ENCODE results near the gene CALHM6. TPM values are rescaled to one million over a fixed set of nuclear protein-coding genes. Genes with fewer than 3 reads are reported as not detected.

CALHM6 gene
- total RNA-seq, 1 donor from 2014 or later, result 0.20 TPM

DNA sequence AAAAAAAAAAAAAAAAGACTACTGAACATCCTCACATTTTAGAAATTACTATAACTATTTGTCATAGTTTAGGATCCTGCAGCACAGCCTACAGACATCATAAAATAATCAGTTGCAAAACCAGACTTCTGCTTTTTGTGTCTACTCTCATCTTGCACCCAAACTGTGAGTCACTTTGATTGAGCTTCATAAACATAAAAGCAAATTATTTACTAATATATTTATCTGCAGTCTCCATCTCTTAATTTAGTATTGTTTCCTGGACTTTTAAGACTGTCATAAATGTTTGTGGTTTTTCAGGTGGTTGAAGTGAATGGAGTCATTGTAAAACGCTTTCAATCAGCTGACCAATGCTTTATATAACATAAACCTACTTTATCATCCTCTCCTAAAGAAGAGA is 14.8 kb upstream of the CALHM6 start:
- ATAC-seq, result no peak

DNA sequence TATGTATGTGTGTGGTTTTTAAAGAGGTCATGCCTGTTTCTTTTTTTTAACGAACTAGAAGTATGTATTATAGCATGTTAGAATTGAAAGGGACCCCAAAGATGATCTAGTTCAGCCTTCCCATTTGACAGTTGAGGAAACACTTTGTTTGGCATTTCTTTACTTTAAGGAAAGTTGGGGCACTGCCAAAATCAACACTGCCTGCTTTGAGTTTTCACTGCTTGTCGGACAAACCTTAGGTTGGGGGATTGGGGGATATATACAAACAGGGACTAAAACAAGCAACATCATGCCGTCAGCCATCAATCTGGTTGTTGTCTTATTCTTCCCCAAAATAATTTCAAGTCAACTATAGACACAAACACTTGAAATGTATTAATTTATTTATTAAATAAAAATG is 14.1 kb upstream of the CALHM6 start:
- ATAC-seq, result no peak

DNA sequence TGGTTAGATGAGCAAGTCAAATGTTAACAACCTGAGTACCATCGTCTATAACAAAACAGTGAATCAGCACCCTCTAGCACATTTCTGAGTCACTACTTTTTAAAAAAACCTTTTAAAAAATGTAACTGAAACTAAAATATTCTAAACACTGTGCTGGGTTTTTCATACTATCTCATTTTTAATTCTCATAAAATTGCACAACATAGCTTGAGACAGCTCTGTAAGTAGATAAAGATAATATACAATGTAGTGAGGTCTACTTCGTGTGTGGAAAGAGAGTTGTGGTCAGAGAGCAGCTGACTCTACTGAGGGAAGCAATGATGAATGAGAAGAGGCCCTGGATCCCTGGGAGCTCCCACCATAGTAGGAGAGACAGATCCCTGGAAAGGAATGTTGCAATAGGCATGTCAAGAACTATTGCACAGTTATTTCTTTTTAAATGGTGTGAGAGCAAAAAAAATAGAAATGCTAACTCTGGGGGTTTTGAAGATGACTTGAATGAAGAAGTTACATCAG is 13.6 kb upstream of the CALHM6 start:
- ATAC-seq, result no peak

DNA sequence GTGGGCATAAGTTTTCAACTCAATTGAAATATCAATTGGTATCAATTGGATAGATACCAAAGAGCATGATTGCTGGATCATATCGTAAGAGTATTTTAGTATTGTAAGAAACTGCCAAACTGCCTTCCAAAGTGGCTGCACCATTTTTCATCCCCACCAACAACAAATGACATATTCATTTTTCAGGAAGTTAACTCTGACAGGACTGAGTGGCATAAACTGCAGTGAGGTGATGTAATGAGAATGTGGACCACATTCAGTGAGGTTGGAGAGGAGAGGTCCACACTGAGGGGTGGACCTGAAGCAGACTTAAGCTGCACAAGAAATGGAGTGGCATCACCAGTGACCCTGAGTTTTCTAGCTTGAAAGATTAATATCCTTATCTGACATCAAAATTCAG is 11.6 kb upstream of the CALHM6 start:
- ATAC-seq, result no peak

DNA sequence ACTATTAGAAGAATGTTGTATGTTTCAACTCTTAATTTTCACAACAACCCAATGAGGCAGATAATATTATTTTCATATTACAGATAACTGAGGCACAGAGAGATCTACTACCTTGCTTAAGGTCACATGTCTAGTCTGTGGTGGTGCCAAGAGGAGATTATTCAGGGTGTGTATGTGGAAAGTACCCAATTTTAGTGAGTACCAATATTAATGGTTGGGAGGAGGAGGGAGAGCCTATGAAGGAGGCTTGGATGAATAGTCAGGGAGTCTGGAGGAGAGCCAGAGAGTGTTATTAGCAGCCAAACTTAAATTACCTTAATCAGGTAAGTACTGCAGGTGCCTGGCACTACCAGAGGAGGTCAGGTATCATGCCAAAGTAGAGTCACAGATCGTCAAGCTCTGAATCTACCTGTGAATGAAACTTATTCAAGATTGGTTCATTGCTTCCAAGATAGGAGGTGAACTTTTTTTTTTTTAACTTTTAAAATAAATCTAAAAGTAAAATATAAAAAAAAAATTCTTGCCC is 10.9 kb upstream of the CALHM6 start:
- peak; percentile 71 for ATAC-seq

DNA sequence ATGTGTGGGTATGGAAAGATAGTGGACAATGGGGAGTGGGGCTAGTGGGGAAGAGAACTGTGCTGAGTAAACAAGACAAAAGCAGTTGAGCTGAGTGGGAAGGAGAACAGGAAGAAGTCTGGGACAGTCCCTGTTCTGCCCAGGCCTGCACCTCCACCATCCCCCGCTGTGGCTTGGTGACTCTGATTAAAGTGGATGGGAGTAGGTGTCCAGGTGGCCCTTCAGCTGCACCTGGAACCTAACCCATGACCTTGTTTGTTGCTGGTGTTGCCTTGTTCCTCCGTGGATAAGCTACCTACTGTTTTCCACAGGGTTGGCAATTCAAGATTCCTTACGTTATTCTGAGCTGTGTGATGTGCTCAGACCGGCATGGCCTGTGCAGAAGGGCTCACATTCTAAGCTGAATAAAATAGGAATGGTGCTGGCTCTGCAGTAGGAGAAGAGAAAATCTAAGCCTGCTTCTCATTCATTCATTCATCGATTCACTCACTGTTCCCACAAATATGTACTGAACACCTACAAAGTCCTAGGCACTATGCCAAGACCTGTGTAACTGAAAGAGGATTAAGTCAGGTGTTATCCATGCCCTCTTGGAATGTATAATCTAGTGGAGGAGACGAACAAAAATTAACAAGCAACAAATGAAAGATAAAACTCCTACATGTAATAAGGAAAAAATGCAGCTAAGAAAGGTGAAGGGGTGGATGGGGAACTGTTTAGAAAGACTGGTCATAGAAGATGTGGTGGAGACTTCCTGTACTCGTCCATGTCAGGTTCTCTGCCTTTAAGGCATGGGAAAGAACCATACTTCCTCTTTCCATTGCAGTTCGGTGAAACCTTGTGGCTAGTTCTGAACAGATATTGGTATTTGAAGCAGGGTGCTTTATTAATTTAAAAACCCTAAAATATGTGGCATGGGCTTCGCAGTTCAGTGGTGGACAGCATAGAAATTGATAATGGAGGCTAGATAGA is 10.1 kb upstream of the CALHM6 start:
- peak; percentile 81 for ATAC-seq

DNA sequence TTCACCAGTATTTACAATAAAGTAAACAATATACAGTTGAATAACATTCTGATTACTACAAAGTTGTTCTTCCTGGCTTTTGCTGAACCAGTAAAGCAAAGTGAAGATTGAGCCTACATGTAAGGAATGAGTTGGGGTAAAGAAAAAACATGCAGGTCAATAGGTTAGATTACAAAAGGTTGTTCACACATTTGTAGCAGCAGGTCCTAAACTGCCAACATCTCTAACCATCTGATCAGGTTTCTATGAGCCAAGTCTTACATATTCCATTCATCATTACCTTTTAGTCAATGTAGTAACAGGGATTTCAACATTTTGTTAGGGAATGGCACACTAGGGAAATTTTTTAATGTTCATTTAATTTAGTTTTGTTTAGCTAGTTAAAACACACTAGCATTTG is 9.3 kb upstream of the CALHM6 start:
- no peak for ATAC-seq

DNA sequence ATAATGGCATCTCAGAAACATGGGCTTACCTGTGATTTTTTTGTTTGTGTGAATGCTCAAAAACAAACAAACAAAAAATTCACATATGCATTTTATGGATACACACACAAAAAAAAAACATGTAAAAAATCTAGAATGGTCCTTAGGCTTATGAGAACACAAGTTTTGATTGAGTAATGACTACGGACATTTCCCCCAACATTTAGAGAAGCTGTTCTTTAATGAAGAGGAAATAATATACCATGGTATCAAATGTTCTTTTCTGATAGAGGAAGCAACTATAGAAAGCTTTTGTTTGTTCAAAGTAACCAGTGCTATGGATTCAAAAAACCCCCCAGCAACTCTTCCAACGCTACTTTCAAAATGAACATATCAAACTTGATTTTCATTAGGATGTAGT is 8.6 kb upstream of the CALHM6 start:
- no peak for ATAC-seq

DNA sequence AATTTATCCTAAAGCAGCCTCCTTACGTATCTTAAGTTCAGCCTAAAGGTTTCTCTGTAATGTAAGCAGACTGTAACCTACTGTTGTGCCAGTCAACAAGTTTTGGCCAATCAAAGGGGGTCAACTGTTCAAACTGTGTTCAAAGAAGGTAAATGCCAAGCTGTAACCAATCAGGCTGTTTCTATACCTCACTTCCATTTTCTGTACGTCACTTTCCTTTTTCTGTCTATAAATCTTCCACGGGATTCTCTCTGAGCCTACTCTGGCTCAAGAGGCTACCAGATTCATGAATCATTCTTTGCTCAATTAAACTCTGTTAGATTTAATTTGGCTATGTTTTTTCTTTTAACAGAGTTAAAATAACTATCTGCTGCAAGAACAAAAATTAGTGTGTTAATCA is 5.1 kb upstream of the CALHM6 start:
- ATAC-seq, result no peak

DNA sequence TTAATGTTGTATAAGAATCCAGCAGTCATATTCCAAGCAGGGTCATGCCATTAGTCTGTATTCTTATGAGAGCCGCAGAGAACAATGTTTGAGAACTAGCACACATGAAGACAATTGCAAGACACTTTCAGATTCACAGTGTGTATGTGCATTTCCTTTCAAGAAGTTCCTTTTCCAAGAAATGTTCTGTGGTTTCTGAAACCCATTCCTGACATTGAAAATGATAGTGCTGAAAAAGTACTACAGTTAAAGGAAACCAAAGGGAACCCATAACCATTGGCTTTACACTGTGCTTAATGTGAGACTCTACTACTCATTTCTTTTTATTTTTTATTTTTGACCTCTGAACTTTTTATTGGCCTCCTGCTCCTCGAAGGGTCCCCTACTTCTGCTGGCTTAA is 4.2 kb upstream of the CALHM6 start:
- no peak for ATAC-seq

DNA sequence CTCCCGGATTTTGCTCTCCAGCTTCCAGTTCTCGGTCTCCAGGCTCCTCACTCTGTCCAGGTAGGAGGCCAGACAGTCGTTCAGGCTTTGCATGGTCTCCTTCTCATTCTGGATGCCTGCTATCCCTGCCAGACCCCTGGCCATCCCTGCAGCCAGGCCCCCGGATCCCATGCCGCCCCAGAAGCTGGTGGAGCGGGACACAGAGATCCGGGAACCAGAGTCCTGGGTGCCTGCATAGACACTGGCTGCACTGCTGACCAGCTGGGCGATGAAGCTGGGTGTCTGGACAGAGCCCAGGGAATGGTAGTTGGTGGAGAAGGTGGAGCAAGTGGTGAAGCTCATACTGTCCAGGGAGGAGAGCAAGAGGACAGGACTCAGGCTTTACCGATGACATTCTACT is 2.9 kb upstream of the CALHM6 start:
- no peak for ATAC-seq

DNA sequence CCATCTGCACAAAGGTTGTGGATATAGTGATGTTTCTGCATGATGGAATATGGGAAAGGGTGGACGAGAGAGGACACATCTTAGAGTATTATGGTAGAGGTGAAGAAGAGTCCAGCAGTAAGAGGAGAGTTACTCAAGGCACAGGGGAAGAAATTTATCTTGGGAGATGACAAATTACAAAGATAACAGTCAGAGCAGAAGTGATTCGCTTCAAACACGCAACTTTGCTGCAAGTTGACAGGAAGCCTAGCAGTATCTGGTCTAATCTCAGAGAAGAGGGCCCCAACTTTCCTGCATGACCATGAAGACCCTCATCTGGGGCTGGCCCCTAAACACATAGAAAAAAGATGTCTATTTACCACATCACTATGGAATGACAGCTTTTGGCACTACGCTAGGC is 1.2 kb upstream of the CALHM6 start:
- no peak for ATAC-seq

DNA sequence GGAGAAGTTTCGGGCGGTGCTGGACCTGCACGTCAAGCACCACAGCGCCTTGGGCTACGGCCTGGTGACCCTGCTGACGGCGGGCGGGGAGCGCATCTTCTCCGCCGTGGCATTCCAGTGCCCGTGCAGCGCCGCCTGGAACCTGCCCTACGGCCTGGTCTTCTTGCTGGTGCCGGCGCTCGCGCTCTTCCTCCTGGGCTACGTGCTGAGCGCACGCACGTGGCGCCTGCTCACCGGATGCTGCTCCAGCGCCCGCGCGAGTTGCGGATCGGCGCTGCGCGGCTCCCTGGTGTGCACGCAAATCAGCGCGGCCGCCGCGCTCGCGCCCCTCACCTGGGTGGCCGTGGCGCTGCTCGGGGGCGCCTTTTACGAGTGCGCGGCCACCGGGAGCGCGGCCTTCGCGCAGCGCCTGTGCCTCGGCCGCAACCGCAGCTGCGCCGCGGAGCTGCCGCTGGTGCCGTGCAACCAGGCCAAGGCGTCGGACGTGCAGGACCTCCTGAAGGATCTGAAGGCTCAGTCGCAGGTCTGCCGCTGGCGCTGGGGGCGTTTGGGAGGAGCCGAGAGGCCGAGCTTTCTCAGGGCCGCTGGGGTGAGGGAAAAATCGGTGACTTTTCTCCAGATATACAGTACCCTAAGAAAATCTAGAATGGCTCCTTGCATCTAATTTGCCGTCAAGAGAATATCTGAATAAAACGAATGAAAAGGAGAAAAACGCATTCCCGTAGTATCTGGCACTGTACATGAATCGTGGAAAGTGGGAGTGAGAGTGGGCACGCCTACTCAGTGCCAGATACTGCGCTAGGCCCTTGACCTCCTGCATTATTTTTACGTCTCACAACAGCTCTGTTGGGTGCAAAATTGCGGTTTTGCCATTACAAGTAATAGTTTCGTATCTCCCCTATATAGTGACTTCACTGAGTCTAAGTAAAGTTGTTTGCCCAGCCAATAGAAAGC is 1.0 kb downstream of the CALHM6 start:
- ATAC-seq, result peak; percentile 89

DNA sequence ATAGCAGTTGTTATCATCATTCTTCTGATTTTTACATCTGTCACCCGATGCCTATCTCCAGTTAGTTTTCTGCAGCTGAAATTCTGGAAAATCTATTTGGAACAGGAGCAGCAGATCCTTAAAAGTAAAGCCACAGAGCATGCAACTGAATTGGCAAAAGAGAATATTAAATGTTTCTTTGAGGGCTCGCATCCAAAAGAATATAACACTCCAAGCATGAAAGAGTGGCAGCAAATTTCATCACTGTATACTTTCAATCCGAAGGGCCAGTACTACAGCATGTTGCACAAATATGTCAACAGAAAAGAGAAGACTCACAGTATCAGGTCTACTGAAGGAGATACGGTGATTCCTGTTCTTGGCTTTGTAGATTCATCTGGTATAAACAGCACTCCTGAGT is 2.1 kb downstream of the CALHM6 start:
- no peak for ATAC-seq

DNA sequence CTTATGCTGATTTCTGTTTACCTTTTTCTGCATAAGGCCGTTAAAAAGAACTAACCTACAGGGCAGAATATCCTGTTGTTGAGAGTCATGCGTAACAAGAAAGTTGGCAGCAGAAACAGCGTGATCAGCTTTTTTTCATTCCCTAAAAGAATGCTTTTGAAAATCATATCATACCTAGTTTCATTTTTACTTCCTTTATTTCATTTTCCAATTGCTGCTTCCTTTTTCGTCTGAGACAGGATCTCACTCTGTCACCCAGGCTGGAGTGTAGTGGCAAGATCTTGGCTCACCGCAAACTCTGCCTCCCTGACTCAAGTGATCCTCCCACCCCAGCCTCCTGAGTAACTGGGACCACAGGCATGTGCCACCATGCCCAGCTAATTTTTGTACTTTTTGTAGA is 4.1 kb downstream of the CALHM6 start:
- ATAC-seq, result no peak

DNA sequence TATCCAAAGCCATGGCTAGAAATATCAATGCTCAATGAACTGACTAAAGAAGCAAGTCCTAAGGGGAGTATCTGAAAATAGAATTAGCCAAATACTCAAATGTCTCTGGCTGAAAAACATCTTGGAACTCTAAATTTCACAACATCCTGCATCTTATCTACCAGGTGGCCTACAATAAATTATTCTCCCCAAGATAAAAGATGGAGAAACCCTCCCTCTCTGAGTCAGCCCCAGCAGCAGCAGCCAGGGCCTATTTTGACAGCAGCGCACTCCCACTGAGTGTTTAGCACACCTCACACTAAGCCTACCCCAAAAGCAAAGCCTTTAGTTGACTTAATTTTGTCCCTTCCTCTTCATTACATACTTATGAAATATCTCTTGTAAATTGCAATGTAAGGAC is 5.9 kb downstream of the CALHM6 start:
- ATAC-seq, result no peak

DNA sequence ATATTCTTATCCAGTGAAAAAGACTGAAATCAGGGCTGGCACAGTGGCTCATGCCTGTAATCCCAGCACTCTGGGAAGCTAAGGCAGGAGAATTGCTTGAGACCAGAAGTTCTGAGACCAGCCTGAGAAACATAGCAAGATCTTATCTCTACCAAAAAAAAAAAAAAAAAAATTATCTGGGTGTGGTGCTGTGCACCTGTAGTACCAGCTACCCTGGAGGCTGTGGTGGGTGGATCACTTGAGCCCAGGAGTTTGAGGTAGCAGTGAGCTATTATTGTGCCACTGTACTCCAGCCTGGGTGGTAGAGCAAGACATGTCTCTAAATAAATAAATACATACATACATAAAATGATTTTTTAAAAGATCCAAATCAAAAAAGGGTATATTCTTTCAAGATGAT is 6.3 kb downstream of the CALHM6 start:
- ATAC-seq, result no peak

DNA sequence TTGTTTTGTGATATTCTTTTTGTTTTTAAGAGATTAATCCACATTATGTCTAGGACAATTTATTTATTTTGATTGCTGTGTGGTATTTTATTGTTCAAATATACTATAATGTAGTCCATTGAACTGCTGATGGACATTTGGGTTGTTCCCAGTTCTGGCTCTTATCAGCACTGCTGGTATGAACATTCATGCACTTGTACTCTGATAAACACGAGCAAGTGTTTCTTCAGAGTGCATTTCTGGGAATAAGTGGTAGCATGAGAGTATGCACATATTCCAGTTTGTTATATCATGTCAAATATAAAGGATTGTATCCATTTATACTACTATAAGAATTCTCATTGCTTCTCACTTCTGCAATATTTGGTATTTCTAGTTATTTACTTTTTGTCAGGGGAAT is 7.1 kb downstream of the CALHM6 start:
- ATAC-seq, result no peak

DNA sequence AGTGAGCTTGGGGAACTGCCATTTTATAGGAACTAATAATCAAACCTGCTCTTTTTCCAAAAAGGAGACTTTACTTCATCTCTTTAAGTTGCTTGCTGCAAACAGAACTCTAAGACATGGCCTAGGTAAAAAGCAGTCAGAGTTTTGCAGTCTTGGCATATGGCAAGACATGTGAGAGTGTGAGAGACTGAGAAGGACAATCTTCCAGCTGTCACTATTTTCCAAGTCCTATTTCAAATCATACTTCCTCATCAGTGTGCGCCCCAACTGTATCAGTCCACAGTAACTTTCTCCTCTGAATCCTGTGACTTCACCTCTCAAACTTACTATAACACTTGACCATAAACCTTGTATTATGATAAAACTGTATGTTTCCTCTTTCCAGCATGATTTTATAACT is 10.4 kb downstream of the CALHM6 start:
- no peak for ATAC-seq

DNA sequence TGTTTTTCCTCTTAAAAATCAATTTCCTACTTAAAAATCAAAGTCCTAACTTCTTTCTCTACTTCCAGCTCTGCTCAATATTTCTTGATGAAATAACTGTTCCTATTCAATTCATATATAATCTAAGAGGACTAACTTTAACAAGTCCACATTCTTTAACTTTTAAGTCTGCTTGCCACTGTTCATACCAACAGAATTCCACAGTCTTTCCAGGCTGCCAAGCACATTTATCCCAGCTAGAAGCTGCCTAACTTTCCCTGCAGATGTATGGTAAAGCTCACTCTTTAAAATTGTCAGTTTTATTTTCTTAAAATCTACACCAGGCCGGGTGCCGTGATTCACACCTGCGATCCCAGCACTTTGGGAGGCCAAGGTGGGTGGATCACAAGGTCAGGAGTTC is 11.5 kb downstream of the CALHM6 start:
- no peak for ATAC-seq

DNA sequence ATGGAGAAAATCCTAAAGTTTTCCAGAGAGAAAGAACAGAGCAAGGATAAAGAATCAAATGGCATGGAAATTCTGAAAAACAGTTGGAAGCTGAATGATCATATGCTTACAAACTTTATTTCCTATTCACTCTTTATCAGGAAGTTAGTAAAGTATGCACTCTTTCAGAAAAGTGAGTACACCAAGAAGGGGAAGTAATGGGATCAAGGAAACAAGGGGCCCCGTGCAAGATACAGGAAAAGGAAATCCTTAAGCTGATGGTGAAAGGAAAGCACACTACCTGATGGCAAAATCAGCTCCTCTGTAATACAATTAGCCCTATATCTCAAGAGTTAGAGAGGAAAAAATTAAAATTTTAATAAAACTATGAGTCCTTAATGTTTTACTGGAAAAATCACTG is 14.0 kb downstream of the CALHM6 start:
- ATAC-seq, result no peak

DNA sequence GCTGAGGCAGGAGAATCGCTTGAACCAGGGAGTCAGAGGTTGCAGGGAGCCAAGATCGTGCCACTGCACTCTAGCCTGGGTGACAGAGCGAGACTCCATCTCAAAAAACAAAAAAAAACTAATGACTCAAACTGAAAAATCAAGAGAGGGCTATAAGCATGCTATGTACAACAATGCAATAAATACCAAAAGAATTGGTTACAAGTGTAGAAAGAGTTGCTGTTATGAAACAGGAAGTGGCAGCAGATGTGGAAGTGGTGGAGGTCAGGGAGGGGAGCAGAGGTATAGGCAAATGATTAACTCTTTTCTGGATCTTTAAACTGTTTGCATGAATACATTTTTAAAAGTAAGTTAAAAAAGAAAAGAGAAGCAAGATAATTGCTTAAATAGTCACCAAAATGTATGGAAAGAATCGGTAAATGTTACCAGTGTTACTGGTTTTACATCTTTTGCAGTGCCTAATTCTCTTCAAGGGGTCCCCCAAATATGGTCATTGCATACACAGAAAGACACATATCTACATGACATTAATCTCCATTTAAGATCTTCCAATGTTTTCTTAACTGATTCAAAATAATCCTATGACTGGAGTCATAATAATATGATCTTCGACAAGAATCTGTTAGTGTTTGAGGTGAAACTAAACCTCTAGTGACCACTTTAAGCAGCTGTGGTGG is 15.0 kb downstream of the CALHM6 start:
- peak; percentile 39 for ATAC-seq

All from esophagus mucosa (tissue), 1 donor.